ENCODE results near the gene LYPD6. TPM values are rescaled to one million over a fixed set of nuclear protein-coding genes. Genes with fewer than 3 reads are reported as not detected.

The LYPD6 gene
- total and polyA plus RNA-seq, 4 donors = 0.15 to 0.42 (median 0.23) TPM

DNA sequence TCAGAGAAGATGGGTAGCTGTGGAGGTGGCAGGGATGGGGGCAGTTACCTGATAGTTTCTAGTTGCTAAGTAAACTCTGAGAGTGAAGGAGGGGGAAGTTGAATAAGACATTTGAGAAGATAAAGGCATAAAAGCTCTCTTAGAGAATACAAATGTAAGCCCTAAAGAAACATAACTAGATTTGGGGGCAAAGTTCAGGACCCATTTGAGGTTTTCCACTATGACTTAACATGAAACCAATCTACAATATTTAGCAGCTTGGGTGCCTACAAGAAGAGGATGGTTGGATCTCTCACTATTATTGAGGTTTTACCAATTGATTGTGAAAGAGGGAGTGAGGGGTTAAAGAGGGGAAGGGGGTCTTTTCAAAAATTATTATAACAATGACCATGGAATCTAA lies 34.4 kb upstream of the LYPD6 start:
- Histone ChIP-seq H3K9ac (ENCODE audit: low read depth in 1 of 2, low read length in 2 of 2) (no peak overlapping the region), H3K27me3 (ENCODE audit: control insufficient read depth in 4 of 4, insufficient read depth in 4 of 4, low read length in 3 of 4) (no peaks in the 10 kb centered on the region), H3K27ac (ENCODE audit: low read depth in 1 of 2, low read length in 2 of 2) (no peak overlapping the region), H3K4me1 (ENCODE audit: control insufficient read depth in 4 of 4, insufficient read depth in 4 of 4, low read length in 3 of 4) (no peaks in the 10 kb centered on the region), H3K36me3 (ENCODE audit: control insufficient read depth in 4 of 4, insufficient read depth in 3 of 4, low read depth in 1 of 4, low read length in 3 of 4) (no peaks in the 10 kb centered on the region), H3K9me3 (ENCODE audit: control insufficient read depth in 4 of 4, low read length in 3 of 4) (no peaks in the 10 kb centered on the region), H3K4me3 (ENCODE audit: low read depth in 1 of 3, low read length in 3 of 3) (no peak overlapping the region)
- TF ChIP-seq FOXA1 (IDR thresholded peaks at IDR 0.05) = no peak
- no peak for TF ChIP-seq RAD21 (IDR thresholded peaks at IDR 0.05)
- TF ChIP-seq, protein P1, sequence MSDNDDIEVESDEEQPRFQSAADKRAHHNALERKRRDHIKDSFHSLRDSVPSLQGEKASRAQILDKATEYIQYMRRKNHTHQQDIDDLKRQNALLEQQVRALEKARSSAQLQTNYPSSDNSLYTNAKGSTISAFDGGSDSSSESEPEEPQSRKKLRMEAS (IDR thresholded peaks at IDR 0.05) = no peak
- no peak for TF ChIP-seq JUND (IDR thresholded peaks at IDR 0.05)
- TF ChIP-seq, protein P2, sequence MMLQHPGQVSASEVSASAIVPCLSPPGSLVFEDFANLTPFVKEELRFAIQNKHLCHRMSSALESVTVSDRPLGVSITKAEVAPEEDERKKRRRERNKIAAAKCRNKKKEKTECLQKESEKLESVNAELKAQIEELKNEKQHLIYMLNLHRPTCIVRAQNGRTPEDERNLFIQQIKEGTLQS (IDR thresholded peaks at IDR 0.05) = no peak
- no peak for TF ChIP-seq TAF1 (conservative IDR thresholded peaks at IDR 0.05)
- no peak for TF ChIP-seq YY1 (IDR thresholded peaks at IDR 0.05)
- TF ChIP-seq, protein P3, sequence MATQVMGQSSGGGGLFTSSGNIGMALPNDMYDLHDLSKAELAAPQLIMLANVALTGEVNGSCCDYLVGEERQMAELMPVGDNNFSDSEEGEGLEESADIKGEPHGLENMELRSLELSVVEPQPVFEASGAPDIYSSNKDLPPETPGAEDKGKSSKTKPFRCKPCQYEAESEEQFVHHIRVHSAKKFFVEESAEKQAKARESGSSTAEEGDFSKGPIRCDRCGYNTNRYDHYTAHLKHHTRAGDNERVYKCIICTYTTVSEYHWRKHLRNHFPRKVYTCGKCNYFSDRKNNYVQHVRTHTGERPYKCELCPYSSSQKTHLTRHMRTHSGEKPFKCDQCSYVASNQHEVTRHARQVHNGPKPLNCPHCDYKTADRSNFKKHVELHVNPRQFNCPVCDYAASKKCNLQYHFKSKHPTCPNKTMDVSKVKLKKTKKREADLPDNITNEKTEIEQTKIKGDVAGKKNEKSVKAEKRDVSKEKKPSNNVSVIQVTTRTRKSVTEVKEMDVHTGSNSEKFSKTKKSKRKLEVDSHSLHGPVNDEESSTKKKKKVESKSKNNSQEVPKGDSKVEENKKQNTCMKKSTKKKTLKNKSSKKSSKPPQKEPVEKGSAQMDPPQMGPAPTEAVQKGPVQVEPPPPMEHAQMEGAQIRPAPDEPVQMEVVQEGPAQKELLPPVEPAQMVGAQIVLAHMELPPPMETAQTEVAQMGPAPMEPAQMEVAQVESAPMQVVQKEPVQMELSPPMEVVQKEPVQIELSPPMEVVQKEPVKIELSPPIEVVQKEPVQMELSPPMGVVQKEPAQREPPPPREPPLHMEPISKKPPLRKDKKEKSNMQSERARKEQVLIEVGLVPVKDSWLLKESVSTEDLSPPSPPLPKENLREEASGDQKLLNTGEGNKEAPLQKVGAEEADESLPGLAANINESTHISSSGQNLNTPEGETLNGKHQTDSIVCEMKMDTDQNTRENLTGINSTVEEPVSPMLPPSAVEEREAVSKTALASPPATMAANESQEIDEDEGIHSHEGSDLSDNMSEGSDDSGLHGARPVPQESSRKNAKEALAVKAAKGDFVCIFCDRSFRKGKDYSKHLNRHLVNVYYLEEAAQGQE (IDR thresholded peaks at IDR 0.05) = no peak
- TF ChIP-seq, protein P4, sequence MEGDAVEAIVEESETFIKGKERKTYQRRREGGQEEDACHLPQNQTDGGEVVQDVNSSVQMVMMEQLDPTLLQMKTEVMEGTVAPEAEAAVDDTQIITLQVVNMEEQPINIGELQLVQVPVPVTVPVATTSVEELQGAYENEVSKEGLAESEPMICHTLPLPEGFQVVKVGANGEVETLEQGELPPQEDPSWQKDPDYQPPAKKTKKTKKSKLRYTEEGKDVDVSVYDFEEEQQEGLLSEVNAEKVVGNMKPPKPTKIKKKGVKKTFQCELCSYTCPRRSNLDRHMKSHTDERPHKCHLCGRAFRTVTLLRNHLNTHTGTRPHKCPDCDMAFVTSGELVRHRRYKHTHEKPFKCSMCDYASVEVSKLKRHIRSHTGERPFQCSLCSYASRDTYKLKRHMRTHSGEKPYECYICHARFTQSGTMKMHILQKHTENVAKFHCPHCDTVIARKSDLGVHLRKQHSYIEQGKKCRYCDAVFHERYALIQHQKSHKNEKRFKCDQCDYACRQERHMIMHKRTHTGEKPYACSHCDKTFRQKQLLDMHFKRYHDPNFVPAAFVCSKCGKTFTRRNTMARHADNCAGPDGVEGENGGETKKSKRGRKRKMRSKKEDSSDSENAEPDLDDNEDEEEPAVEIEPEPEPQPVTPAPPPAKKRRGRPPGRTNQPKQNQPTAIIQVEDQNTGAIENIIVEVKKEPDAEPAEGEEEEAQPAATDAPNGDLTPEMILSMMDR (IDR thresholded peaks at IDR 0.05; ENCODE audit: low read depth, low read length, missing input control) = no peak
- no peak for TF ChIP-seq HNF4G (IDR thresholded peaks at IDR 0.05)
- no peak for TF ChIP-seq HNF4A (conservative IDR thresholded peaks at IDR 0.05)
- no peak for TF ChIP-seq EGR1 (IDR thresholded peaks at IDR 0.05; ENCODE audit: low read depth in 2 of 2)
- no peak for TF ChIP-seq NR2F2 (IDR thresholded peaks at IDR 0.05)
- no peak for TF ChIP-seq FOXA2 (IDR thresholded peaks at IDR 0.05)
- DNase-seq (ENCODE audit: low spot score) = no peak

DNA sequence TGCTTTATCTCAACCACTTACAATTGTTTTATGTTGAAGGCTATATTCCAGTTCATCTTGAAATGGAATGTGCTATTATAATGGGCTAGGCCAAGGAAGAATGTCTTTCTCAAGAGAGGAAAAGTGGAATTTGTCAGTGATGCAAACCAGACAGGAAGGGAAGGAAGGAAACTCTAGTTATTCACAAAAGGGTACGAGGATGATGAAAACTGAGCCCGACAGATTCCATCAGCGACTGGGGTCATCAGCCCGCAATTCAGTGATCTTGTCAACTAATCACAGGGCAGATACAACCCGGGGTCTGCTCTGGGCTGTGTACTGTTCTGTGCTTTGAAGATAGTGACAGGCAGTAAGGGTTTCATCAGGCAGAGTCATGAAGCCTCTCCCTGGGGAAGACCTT lies 23.4 kb upstream of the LYPD6 start:
- no peak overlapping the region for H3K9ac ChIP-seq (ENCODE audit: low read depth in 1 of 2, low read length in 2 of 2)
- H3K4me1 ChIP-seq (ENCODE audit: control insufficient read depth in 4 of 4, insufficient read depth in 4 of 4, low read length in 3 of 4) = no peaks in the 10 kb centered on the region
- no peaks in the 10 kb centered on the region for H3K27me3 ChIP-seq (ENCODE audit: control insufficient read depth in 4 of 4, insufficient read depth in 4 of 4, low read length in 3 of 4)
- H3K36me3 ChIP-seq (ENCODE audit: control insufficient read depth in 4 of 4, insufficient read depth in 3 of 4, low read depth in 1 of 4, low read length in 3 of 4) = no peaks in the 10 kb centered on the region
- H3K4me3 ChIP-seq (ENCODE audit: low read depth in 1 of 3, low read length in 3 of 3) = no peak overlapping the region
- no peak for DNase-seq (ENCODE audit: low spot score)
- peaks cover 0 to 8% (median 0%) of the 10 kb centered on the region in 4 donors for H3K9me3 ChIP-seq (ENCODE audit: control insufficient read depth in 4 of 4, low read length in 3 of 4)
- H3K27ac ChIP-seq (ENCODE audit: low read depth in 1 of 2, low read length in 2 of 2) = no peak overlapping the region
- 29% methylated on average over 5 of the region's 5 CpGs for WGBS
- TF ChIP-seq FOXA2 (IDR thresholded peaks at IDR 0.05) = no peak
- TF ChIP-seq TAF1 (conservative IDR thresholded peaks at IDR 0.05) = no peak
- TF ChIP-seq, protein P5, sequence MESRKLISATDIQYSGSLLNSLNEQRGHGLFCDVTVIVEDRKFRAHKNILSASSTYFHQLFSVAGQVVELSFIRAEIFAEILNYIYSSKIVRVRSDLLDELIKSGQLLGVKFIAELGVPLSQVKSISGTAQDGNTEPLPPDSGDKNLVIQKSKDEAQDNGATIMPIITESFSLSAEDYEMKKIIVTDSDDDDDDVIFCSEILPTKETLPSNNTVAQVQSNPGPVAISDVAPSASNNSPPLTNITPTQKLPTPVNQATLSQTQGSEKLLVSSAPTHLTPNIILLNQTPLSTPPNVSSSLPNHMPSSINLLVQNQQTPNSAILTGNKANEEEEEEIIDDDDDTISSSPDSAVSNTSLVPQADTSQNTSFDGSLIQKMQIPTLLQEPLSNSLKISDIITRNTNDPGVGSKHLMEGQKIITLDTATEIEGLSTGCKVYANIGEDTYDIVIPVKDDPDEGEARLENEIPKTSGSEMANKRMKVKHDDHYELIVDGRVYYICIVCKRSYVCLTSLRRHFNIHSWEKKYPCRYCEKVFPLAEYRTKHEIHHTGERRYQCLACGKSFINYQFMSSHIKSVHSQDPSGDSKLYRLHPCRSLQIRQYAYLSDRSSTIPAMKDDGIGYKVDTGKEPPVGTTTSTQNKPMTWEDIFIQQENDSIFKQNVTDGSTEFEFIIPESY (IDR thresholded peaks at IDR 0.05) = no peak
- TF ChIP-seq, protein P4 (IDR thresholded peaks at IDR 0.05; ENCODE audit: low read depth, low read length, missing input control) = no peak
- no peak for TF ChIP-seq RXRA (IDR thresholded peaks at IDR 0.05)
- no peak for TF ChIP-seq RAD21 (IDR thresholded peaks at IDR 0.05)
- TF ChIP-seq GABPA (IDR thresholded peaks at IDR 0.05 in 1 of 2, conservative IDR thresholded peaks at IDR 0.05 in 1 of 2) = no peak
- TF ChIP-seq FOXA1 (IDR thresholded peaks at IDR 0.05) = no peak
- TF ChIP-seq SP1 (IDR thresholded peaks at IDR 0.05) = no peak
- TF ChIP-seq, protein P2 (IDR thresholded peaks at IDR 0.05) = no peak
- TF ChIP-seq JUND (IDR thresholded peaks at IDR 0.05) = no peak
- TF ChIP-seq, protein P1 (IDR thresholded peaks at IDR 0.05) = no peak
- TF ChIP-seq YY1 (IDR thresholded peaks at IDR 0.05) = no peak
- TF ChIP-seq EGR1 (IDR thresholded peaks at IDR 0.05; ENCODE audit: low read depth in 2 of 2) = no peak
- no peak for TF ChIP-seq HNF4A (conservative IDR thresholded peaks at IDR 0.05)
- no peak for TF ChIP-seq NR2F2 (IDR thresholded peaks at IDR 0.05)

All from liver (tissue), 9 donors.